H1 (cell line): ENCODE results near the gene WDR93. TPM values are rescaled to one million over a fixed set of nuclear protein-coding genes. Genes with fewer than 3 reads are reported as not detected.

Experiments used
- CTCF ChIA-PET: fragments of 300-600 bp; sonication (Branson Sonifier 250); formaldehyde crosslinking; loops from one replicate; lab custom pipeline; 2021; ENCODE audit not compliant: partially characterized antibody; lab: Charles Lee
- POLR2A ChIA-PET: fragments of 300-600 bp; sonication (Branson Sonifier 250); formaldehyde crosslinking; loops from one replicate; lab custom pipeline; 2021; ENCODE audit warnings: inconsistent platforms; ENCODE audit not compliant: partially characterized antibody; lab: Charles Lee
- DNase-seq, 2 experiments: peaks; one replicate each; pipeline versions ENCODE4 v3.0.0 to v3.0.0-alpha.2; 2010 to 2022; ENCODE audit warnings: low spot score in 2 of 2, low read depth in 1 of 2, mixed read lengths in 1 of 2
- FAIRE-seq: peaks from 2 replicates; lab custom pipeline; 2011; peaks lifted over from hg19 to GRCh38; lab: Jason Lieb, UNC
- H2AFZ ChIP-seq: 2 replicates; pipeline ENCODE4 v1.8.1; 2012; ENCODE audit warnings: low read length, inconsistent platforms
- H2AK5ac ChIP-seq: 2 replicates; pipeline ENCODE4 v1.6.1; 2013; ENCODE audit warnings: low read depth, low read length
- H2BK120ac ChIP-seq: replicated peaks from 2 replicates; pipeline ENCODE3; 2013; ENCODE audit warnings: low read depth, low read length, inconsistent platforms
- H2BK12ac ChIP-seq: 2 replicates; pipeline ENCODE4 v1.6.1; 2013; ENCODE audit warnings: low read depth, low read length
- H2BK15ac ChIP-seq: 2 replicates; pipeline ENCODE4 v1.6.1; 2013; ENCODE audit warnings: low read length
- H2BK20ac ChIP-seq: 2 replicates; pipeline ENCODE4 v1.6.1; 2013; ENCODE audit warnings: low read length
- H2BK5ac ChIP-seq: 2 replicates; pipeline ENCODE4 v1.6.1; 2013; ENCODE audit warnings: low read depth, low read length
- H3K14ac ChIP-seq: 2 replicates; pipeline ENCODE4 v1.6.1; 2013; ENCODE audit warnings: inconsistent platforms; ENCODE audit not compliant: insufficient read length
- H3K18ac ChIP-seq: 2 replicates; pipeline ENCODE4 v1.6.1; 2013; ENCODE audit warnings: low read length; ENCODE audit errors: extremely low read depth
- H3K23ac ChIP-seq: 2 replicates; pipeline ENCODE4 v1.6.1; 2013; ENCODE audit warnings: inconsistent platforms; ENCODE audit not compliant: insufficient read length
- H3K23me2 ChIP-seq: 2 replicates; pipeline ENCODE4 v1.6.1; 2013; ENCODE audit warnings: low read depth, low read length
- H3K27ac ChIP-seq: 2 replicates; pipeline ENCODE4 v1.6.1; 2011; ENCODE audit warnings: low read depth, low read length, inconsistent platforms
- H3K27me3 ChIP-seq, 4 experiments: replicated peaks in 1 of 4; 1 replicate in 1 of 4; 2 replicates in 3 of 4; pipeline versions ENCODE4 v1.6.1 to v1.8.1; 2011 to 2013; ENCODE audit warnings: low read length in 3 of 4, mild to moderate bottlenecking in 3 of 4, inconsistent platforms in 2 of 4, mixed read lengths in 2 of 4, moderate library complexity in 1 of 4; ENCODE audit not compliant: control insufficient read depth in 3 of 4, insufficient read depth in 3 of 4; ENCODE audit errors: extremely low read depth in 1 of 4
- H3K36me3 ChIP-seq, 4 experiments: 2 replicates each; pipeline versions ENCODE4 v1.6.1 to v1.8.1; 2011 to 2013; ENCODE audit warnings: mild to moderate bottlenecking in 4 of 4, low read length in 3 of 4, moderate library complexity in 2 of 4, control low read depth in 1 of 4, inconsistent platforms in 1 of 4; ENCODE audit not compliant: insufficient read depth in 4 of 4, control insufficient read depth in 2 of 4
- H3K4ac ChIP-seq: replicated peaks from 2 replicates; pipeline ENCODE3; 2013; ENCODE audit warnings: low read length, low read depth, mixed read lengths, inconsistent platforms; ENCODE audit not compliant: insufficient read length
- H3K4me1 ChIP-seq, 4 experiments: replicated peaks in 1 of 4; 1 replicate in 1 of 4; 2 replicates in 3 of 4; pipeline versions ENCODE4 v1.6.1 to v1.8.1; 2011 to 2013; ENCODE audit warnings: low read length in 3 of 4, inconsistent platforms in 2 of 4, mixed read lengths in 1 of 4; ENCODE audit not compliant: insufficient read depth in 4 of 4, control insufficient read depth in 3 of 4
- H3K4me2 ChIP-seq, 2 experiments: 2 replicates each; pipeline versions ENCODE4 v1.6.1 to v1.8.1; 2011 to 2013; ENCODE audit warnings: low read depth in 2 of 2, low read length in 2 of 2, control low read depth in 1 of 2, inconsistent platforms in 1 of 2, mild to moderate bottlenecking in 1 of 2; ENCODE audit not compliant: insufficient read depth in 1 of 2
- H3K4me3 ChIP-seq, 4 experiments: fragments of 200-600, 300-600 bp in 1 of 4; sonication (generic), shearing (Covaris generic), sonication (Bioruptor Twin) in 1 of 4; 2 replicates each; pipeline versions ENCODE4 v1.5.1 to v1.8.1; 2011 to 2016; ENCODE audit warnings: low read length in 4 of 4, low read depth in 3 of 4, control low read depth in 2 of 4, inconsistent platforms in 2 of 4, mild to moderate bottlenecking in 2 of 4, mixed read lengths in 1 of 4, moderate library complexity in 1 of 4; ENCODE audit not compliant: insufficient read depth in 2 of 4; ENCODE audit errors: extremely low read depth in 1 of 4
- H3K56ac ChIP-seq: replicated peaks from 2 replicates; pipeline ENCODE3; 2013; ENCODE audit warnings: low read depth, mild to moderate bottlenecking, mixed read lengths, low read length, inconsistent platforms; ENCODE audit not compliant: insufficient read length
- H3K79me1 ChIP-seq: 2 replicates; pipeline ENCODE4 v1.6.1; 2013; ENCODE audit warnings: low read depth, low read length, control low read depth
- H3K79me2 ChIP-seq, 2 experiments: 2 replicates each; pipeline versions ENCODE4 v1.6.1 to v1.8.1; 2012 to 2013; ENCODE audit warnings: low read length in 2 of 2, mild to moderate bottlenecking in 2 of 2, inconsistent platforms in 1 of 2; ENCODE audit not compliant: insufficient read depth in 2 of 2, control insufficient read depth in 1 of 2
- H3K9ac ChIP-seq, 4 experiments: replicated peaks in 1 of 4; 1 replicate in 1 of 4; 2 replicates in 3 of 4; pipeline versions ENCODE4 v1.6.1 to v1.8.1; 2011 to 2013; ENCODE audit warnings: low read depth in 3 of 4, low read length in 3 of 4, control low read depth in 2 of 4, mild to moderate bottlenecking in 2 of 4, moderate library complexity in 2 of 4, inconsistent platforms in 1 of 4; ENCODE audit errors: extremely low read depth in 1 of 4
- H3K9me3 ChIP-seq, 2 experiments: 2 replicates each; pipeline versions ENCODE4 v1.6.1 to v1.8.1; 2012 to 2013; ENCODE audit warnings: mild to moderate bottlenecking in 2 of 2, moderate library complexity in 2 of 2, control low read depth in 1 of 2, inconsistent platforms in 1 of 2, low read depth in 1 of 2, low read length in 1 of 2, mixed read lengths in 1 of 2; ENCODE audit not compliant: insufficient read depth in 2 of 2
- H4K20me1 ChIP-seq, 2 experiments: replicated peaks in 1 of 2; 2 replicates each; pipeline versions ENCODE3 to v1.8.1; 2011 to 2013; ENCODE audit warnings: inconsistent platforms in 2 of 2, low read length in 2 of 2, mild to moderate bottlenecking in 1 of 2; ENCODE audit not compliant: insufficient read depth in 2 of 2, control insufficient read depth in 1 of 2
- H4K5ac ChIP-seq: 2 replicates; pipeline ENCODE4 v1.6.1; 2013; ENCODE audit warnings: low read length, low read depth, mixed read lengths, inconsistent platforms; ENCODE audit not compliant: insufficient read length
- H4K8ac ChIP-seq: 2 replicates; pipeline ENCODE4 v1.8.0; 2013; ENCODE audit warnings: mild to moderate bottlenecking, moderate library complexity, low read length, inconsistent platforms; ENCODE audit not compliant: insufficient read depth; ENCODE audit errors: extremely low read depth
- H4K91ac ChIP-seq: replicated peaks from 2 replicates; pipeline ENCODE3; 2013; ENCODE audit warnings: low read length, mixed read lengths, inconsistent platforms; ENCODE audit not compliant: insufficient read length
- CBX8 ChIP-seq: fragments of 300-800, 300-1000 bp; sonication (generic); IDR thresholded peaks from 2 replicates; pipeline ENCODE4 v1.7.1; 2016; ENCODE audit warnings: low read depth, low read length, borderline replicate concordance
- EP300 ChIP-seq, 2 experiments: IDR thresholded peaks; 1 replicate in 1 of 2; 2 replicates in 1 of 2; pipeline ENCODE4 v1.6.1; 2011 to 2012; ENCODE audit warnings: low read depth in 2 of 2, low read length in 2 of 2, mild to moderate bottlenecking in 2 of 2, borderline replicate concordance in 1 of 2, inconsistent platforms in 1 of 2, moderate library complexity in 1 of 2
- RAD21 ChIP-seq, 2 experiments: IDR thresholded peaks in 1 of 2; conservative IDR thresholded peaks in 1 of 2; 2 replicates each; pipeline ENCODE4 v1.6.1; 2011; ENCODE audit warnings: low read depth in 2 of 2, low read length in 2 of 2, improper control_type of control experiment in 1 of 2, inconsistent platforms in 1 of 2, mild to moderate bottlenecking in 1 of 2, moderate library complexity in 1 of 2
- SAP30 ChIP-seq: fragments of 300-600 bp; sonication (generic); IDR thresholded peaks from 2 replicates; pipeline ENCODE4 v1.7.1; 2012; ENCODE audit warnings: low read length, moderate library complexity, mild to moderate bottlenecking, inconsistent platforms; ENCODE audit not compliant: insufficient read depth, insufficient replicate concordance
- TCF12 ChIP-seq: IDR thresholded peaks from 2 replicates; pipeline ENCODE4 v1.6.1; 2011; ENCODE audit warnings: low read depth, mild to moderate bottlenecking, low read length
- WGBS, 2 experiments: shearing (Covaris generic) in 1 of 2; methylation state at CpG; one replicate each; pipeline versions ENCODE4 v1.1.6 to v1.1.7; 2013 to 2015; ENCODE audit warnings: low lambda C conversion rate in 2 of 2, mixed read lengths in 2 of 2, inconsistent platforms in 1 of 2, low coverage in 1 of 2, missing lambda C conversion rate in 1 of 2; ENCODE audit not compliant: insufficient replicate concordance in 2 of 2, insufficient coverage in 1 of 2, insufficient read length in 1 of 2; ENCODE audit errors: extremely low coverage in 1 of 2, missing lambda C conversion rate in 1 of 2; 5-methylcytosine and 5-hydroxymethylcytosine counted together
- polyA plus RNA-seq, 7 experiments: library from polyadenylated mRNA; depleted of rRNA in 3 of 7; stranded (reverse) in 5 of 7; unstranded in 2 of 7; fragments of >200 nt in 5 of 7; fragments of 200-250 nt in 2 of 7; gene quantifications; 1 replicate in 5 of 7; 2 replicates in 1 of 7; 4 replicates in 1 of 7; pipeline versions ENCODE4 v1.2.1 to v1.2.3, GENCODE V29; 2011 to 2013; ENCODE audit warnings: missing spikeins in 2 of 7, mixed read lengths in 2 of 7
- total RNA-seq: library from RNA; stranded (reverse); fragmentation: NEBNext Ultra II Directional; extraction: Animal tissue kit (Norgen Biotek cat#: 25700); gene quantifications from 2 replicates; pipeline ENCODE4 v1.2.1, GENCODE V29; 2021

The WDR93 gene
- total and polyA plus RNA-seq, 2 of the 8 experiments (the other 6 are each of a cell fraction or from before 2014, with no cell fraction given): 0.03 TPM; not detected in 1

DNA sequence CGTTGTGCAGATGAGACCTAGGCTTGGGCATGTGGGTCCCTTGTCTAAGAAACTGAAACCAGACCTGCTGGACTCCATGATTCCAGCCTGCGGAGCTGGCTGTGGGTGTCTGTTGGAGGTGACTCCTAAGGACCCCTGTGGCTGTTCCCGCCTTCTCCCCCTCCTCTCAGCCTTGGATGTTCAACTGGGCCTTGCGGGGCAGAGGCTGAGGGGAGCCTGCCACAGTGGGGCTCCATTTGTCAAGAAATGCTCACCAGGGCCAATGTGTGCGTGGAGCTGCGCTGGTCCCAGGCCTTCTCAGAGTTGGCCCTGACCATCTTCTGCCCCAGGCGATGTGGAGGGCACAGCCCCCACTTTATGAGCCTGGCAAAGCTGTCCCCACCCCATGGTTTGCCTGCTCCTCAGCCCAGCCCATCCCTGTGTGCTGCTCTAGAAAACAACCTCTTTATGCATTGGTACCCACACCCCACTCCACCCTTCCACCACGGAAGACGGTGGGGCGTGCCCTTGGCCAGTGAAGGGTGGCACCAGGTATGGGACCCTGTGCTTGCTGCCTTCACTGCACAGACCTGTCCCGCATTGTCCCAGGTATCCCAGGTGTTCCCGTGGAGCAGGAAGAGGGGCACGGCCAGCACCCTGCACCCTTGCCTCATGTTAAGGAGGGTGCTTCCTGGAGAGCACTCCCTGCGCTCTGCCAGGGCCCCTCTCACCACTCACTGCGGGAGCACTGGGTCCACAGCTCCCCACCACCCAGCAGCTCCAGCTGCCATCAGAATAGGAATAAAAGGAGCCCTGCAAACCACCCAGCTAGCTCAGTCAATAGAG lies 93.5 kb downstream of the WDR93 start:
- no peak overlapping the region for H3K9ac ChIP-seq
- H3K56ac ChIP-seq: no peak overlapping the region
- peak overlapping the region; percentile 24; the same call in 1 of the 2 replicates for H2AK5ac ChIP-seq
- peaks cover 6 to 14% (median 10%) of the 10 kb centered on the region in 4 experiments for H3K4me1 ChIP-seq
- no peaks in the 10 kb centered on the region for H3K23me2 ChIP-seq
- peak overlapping the region; percentile 88; the same call in 1 of the 2 replicates for H2BK20ac ChIP-seq
- H2AFZ ChIP-seq: no peak overlapping the region
- no peak for TF ChIP-seq SAP30
- no peak for TF ChIP-seq CBX8
- TF ChIP-seq RAD21 (IDR thresholded peaks at IDR 0.05 in 1 of 2, conservative IDR thresholded peaks at IDR 0.05 in 1 of 2; ENCODE audit: low read depth in 2 of 2, low read length in 2 of 2): peak in 1 of 2 experiments; percentile 18; a peak in 2 of 4 replicates
- TF ChIP-seq TCF12: no peak
- no peak for TF ChIP-seq EP300 (IDR thresholded peaks at IDR 0.05; ENCODE audit: borderline replicate concordance in 1 of 2, low read depth in 2 of 2, low read length in 2 of 2)
- no peak overlapping the region; the same call in 1 of the 2 replicates for H2BK5ac ChIP-seq
- no peak overlapping the region for H3K14ac ChIP-seq
- peak overlapping the region; percentile 91; the same call in 1 of the 2 replicates for H2BK12ac ChIP-seq
- H3K4ac ChIP-seq: no peak overlapping the region
- DNase-seq (no peak), FAIRE-seq (no peak)
- peaks cover 0 to 3% of the 10 kb centered on the region in 2 experiments; a peak in 2 of 4 replicates for H3K9me3 ChIP-seq
- H3K27me3 ChIP-seq: no peaks in the 10 kb centered on the region; a peak in 2 of 7 replicates
- ChIA-PET CTCF (interaction anchor here (0.8 to 2.8 kb wide), 12 partner anchors 10 to 104 kb away, joined by 3 to 23 read pairs (median 5); no protein-coding TSS in a partner anchor), POLR2A (interaction anchor here (1.4 to 1.5 kb wide), 2 partner anchors 13 to 23 kb away, joined by 3 to 4 read pairs; no protein-coding TSS in a partner anchor)
- WGBS, 2 experiments: 87% methylated on average over 13 of the region's 15 CpGs; no CpG with 5 or more reads in 1 of the 2 experiments
- H4K20me1 ChIP-seq: no peaks in the 10 kb centered on the region
- no peak overlapping the region for H2BK120ac ChIP-seq
- H3K18ac ChIP-seq: peak overlapping the region; percentile 48
- no peak overlapping the region for H4K5ac ChIP-seq
- peak overlapping the region; percentile 63 for H4K91ac ChIP-seq
- no peak overlapping the region for H3K27ac ChIP-seq
- H3K36me3 ChIP-seq: no peaks in the 10 kb centered on the region
- H3K4me3 ChIP-seq: no peak overlapping the region
- H2BK15ac ChIP-seq: peak overlapping the region; percentile 97; the same call in 1 of the 2 replicates
- no peak overlapping the region for H3K23ac ChIP-seq
- H4K8ac ChIP-seq: 0 out of 2 replicates have a peak overlapping the region, but pooled peaks have one; percentile 19
- H3K79me1 ChIP-seq: no peaks in the 10 kb centered on the region
- H3K4me2 ChIP-seq: no peak overlapping the region; a peak in 1 of 4 replicates
- no peaks in the 10 kb centered on the region for H3K79me2 ChIP-seq
